Measurements from ENCODE around the gene PPP4R3B. TPM values are rescaled to one million over a fixed set of nuclear protein-coding genes. Genes with fewer than 3 reads are reported as not detected.

PPP4R3B gene
- total and polyA plus RNA-seq, 2 of the 8 experiments (the other 6 are each of a cell fraction or from before 2014, with no cell fraction given): 8.5 to 39.1 TPM

DNA sequence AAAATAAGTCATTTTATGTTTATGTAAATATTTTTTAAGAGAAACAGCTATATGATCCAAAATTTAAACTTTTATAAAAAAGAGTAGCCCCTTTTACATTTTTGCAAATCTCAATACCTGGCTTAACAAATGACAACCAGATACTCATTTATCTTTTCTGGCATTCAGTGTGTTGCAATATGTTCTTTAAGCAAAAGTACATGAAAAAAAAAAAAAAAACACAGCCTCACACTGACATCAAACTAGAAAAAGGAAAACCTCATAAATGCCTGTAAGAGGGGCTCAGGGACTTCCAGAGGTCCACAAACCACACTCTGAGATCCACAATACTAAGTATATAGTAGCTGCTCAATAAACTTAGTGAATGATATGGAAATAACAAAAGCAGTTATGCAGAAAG lies 21.9 kb downstream of the PPP4R3B start:
- Histone ChIP-seq H3K4me3 (ENCODE audit: extremely low read depth in 1 of 4, insufficient read depth in 2 of 4, low read depth in 3 of 4, low read length in 4 of 4) (no peak overlapping the region), H3K18ac (ENCODE audit: extremely low read depth, low read length) (no peak overlapping the region), H3K9me3 (ENCODE audit: insufficient read depth in 2 of 2, low read depth in 1 of 2, low read length in 1 of 2) (no peaks in the 10 kb centered on the region), H3K79me1 (ENCODE audit: low read depth, low read length) (no peaks in the 10 kb centered on the region), H3K9ac (replicated peaks in 1 of 4; ENCODE audit: extremely low read depth in 1 of 4, low read depth in 3 of 4, low read length in 3 of 4) (no peak overlapping the region), H3K23ac (ENCODE audit: insufficient read length) (no peak overlapping the region), H2AFZ (ENCODE audit: low read length) (no peak overlapping the region), H2BK20ac (ENCODE audit: low read length) (no peak overlapping the region), H3K14ac (ENCODE audit: insufficient read length) (no peak overlapping the region), H3K56ac (replicated peaks; ENCODE audit: insufficient read length, low read depth, low read length) (no peak overlapping the region), H3K4ac (replicated peaks; ENCODE audit: insufficient read length, low read depth, low read length) (no peak overlapping the region), H3K27me3 (replicated peaks in 1 of 4; ENCODE audit: control insufficient read depth in 3 of 4, extremely low read depth in 1 of 4, insufficient read depth in 3 of 4, low read length in 3 of 4) (no peaks in the 10 kb centered on the region), H3K4me1 (replicated peaks in 1 of 4; ENCODE audit: control insufficient read depth in 3 of 4, insufficient read depth in 4 of 4, low read length in 3 of 4) (no peaks in the 10 kb centered on the region), H4K5ac (ENCODE audit: insufficient read length, low read depth, low read length) (no peak overlapping the region), H3K36me3 (ENCODE audit: control insufficient read depth in 2 of 4, insufficient read depth in 4 of 4, low read length in 3 of 4) (peaks cover 4 to 11% (median 8%) of the 10 kb centered on the region in 4 experiments; a peak in 5 of 8 replicates), H2BK5ac (ENCODE audit: low read depth, low read length) (no peak overlapping the region), H3K4me2 (ENCODE audit: insufficient read depth in 1 of 2, low read depth in 2 of 2, low read length in 2 of 2) (no peak overlapping the region), H2BK12ac (ENCODE audit: low read depth, low read length) (no peak overlapping the region), H4K8ac (ENCODE audit: extremely low read depth, insufficient read depth, low read length) (no peak overlapping the region), H3K79me2 (ENCODE audit: control insufficient read depth in 1 of 2, insufficient read depth in 2 of 2, low read length in 2 of 2) (no peaks in the 10 kb centered on the region; a peak in 1 of 4 replicates), H3K27ac (ENCODE audit: low read depth, low read length) (no peak overlapping the region), H2AK5ac (ENCODE audit: low read depth, low read length) (no peak overlapping the region), H2BK15ac (ENCODE audit: low read length) (no peak overlapping the region), H4K91ac (replicated peaks; ENCODE audit: insufficient read length, low read length) (no peak overlapping the region), H2BK120ac (replicated peaks; ENCODE audit: low read depth, low read length) (no peak overlapping the region), H3K23me2 (ENCODE audit: low read depth, low read length) (no peaks in the 10 kb centered on the region), H4K20me1 (replicated peaks in 1 of 2; ENCODE audit: control insufficient read depth in 1 of 2, insufficient read depth in 2 of 2, low read length in 2 of 2) (no peaks in the 10 kb centered on the region)
- ChIA-PET POLR2A (ENCODE audit: partially characterized antibody) (no interaction called here), CTCF (ENCODE audit: partially characterized antibody) (interaction anchor here (0.7 to 1.6 kb wide), 4 partner anchors 14 to 997 kb away, joined by 3 to 7 read pairs (median 4); no protein-coding TSS in a partner anchor)
- no peak for DNase-seq (ENCODE audit: low read depth in 1 of 2, low spot score in 2 of 2)
- TF ChIP-seq SIN3A (conservative IDR thresholded peaks at IDR 0.05 in 1 of 2, IDR thresholded peaks at IDR 0.05 in 1 of 2; ENCODE audit: low read depth in 1 of 2, low read length in 2 of 2): no peak
- TF ChIP-seq NRF1 (IDR thresholded peaks at IDR 0.05; ENCODE audit: low read depth, low read length): no peak
- no peak for FAIRE-seq
